ENCODE results near the gene DAPK2. TPM values are rescaled to one million over a fixed set of nuclear protein-coding genes. Genes with fewer than 3 reads are reported as not detected.

The DAPK2 gene
- total and polyA plus RNA-seq, 3 donors from 2014 or later: 3.6 to 7.7 (median 5.9) TPM

DNA sequence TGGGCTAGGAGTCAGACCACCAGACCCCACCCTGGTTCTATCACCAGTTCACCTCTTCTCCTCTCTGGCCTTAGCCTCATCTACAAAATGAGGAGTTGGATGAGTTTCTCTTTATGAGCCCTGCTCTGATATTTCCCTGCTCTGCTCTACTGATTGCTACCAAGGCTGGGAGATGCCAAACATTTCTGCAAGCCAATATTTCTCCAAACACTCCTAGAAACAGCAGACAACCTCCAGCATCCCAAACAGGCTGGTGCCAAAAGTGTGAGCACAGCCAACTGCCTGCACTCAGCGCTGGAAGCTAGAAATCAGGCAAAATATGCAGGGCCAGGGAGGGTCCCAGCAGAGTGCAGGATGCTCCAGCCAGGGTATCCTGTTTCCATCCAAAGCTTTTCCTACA, 10.8 kb downstream of the DAPK2 start:
- TF ChIP-seq POLR2A (IDR thresholded peaks at IDR 0.05): no peak
- TF ChIP-seq, protein P1, sequence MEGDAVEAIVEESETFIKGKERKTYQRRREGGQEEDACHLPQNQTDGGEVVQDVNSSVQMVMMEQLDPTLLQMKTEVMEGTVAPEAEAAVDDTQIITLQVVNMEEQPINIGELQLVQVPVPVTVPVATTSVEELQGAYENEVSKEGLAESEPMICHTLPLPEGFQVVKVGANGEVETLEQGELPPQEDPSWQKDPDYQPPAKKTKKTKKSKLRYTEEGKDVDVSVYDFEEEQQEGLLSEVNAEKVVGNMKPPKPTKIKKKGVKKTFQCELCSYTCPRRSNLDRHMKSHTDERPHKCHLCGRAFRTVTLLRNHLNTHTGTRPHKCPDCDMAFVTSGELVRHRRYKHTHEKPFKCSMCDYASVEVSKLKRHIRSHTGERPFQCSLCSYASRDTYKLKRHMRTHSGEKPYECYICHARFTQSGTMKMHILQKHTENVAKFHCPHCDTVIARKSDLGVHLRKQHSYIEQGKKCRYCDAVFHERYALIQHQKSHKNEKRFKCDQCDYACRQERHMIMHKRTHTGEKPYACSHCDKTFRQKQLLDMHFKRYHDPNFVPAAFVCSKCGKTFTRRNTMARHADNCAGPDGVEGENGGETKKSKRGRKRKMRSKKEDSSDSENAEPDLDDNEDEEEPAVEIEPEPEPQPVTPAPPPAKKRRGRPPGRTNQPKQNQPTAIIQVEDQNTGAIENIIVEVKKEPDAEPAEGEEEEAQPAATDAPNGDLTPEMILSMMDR (IDR thresholded peaks at IDR 0.05): no peak
- no peaks in the 10 kb centered on the region for H3K4me1 ChIP-seq
- 56 to 73% methylated on average over 1 of the region's 1 CpG for WGBS, 2 donors
- H3K9me3 ChIP-seq: no peaks in the 10 kb centered on the region
- no peaks in the 10 kb centered on the region for H3K36me3 ChIP-seq (ENCODE audit: low read depth, missing control alignments)
- H3K27me3 ChIP-seq: no peaks in the 10 kb centered on the region
- no peak overlapping the region for H3K4me3 ChIP-seq
- DNase-seq: no peak
- H3K27ac ChIP-seq: no peak overlapping the region
- intact Hi-C loops (cut with DNase I; ENCODE audit: low total_unique reads): no loop called here

DNA sequence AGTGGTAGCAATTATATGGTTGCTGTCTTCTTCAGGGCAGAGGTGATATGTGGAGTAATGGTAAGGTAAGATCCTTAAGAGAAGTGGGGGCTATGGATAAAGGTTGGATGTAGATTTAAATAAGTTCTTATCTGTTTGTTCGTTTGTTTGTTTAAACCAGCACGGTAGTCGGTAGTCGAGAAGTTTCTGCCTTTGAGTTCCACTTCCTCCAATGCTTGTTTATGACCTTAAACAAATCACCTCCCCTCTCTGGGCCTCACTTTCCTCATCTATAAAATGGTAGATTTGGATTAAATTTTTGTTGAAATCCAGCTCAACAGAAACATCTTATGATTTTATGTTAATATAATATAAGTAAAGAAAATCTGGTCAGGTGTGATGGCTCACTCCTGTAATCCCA, 11.8 kb downstream of the DAPK2 start:
- no peak for DNase-seq
- no peaks in the 10 kb centered on the region for H3K9me3 ChIP-seq
- WGBS, 2 donors: 52 to 61% methylated on average over 4 of the region's 4 CpGs
- intact Hi-C loops (cut with DNase I; ENCODE audit: low total_unique reads): no loop called here
- no peak overlapping the region for H3K27ac ChIP-seq
- no peaks in the 10 kb centered on the region for H3K36me3 ChIP-seq (ENCODE audit: low read depth, missing control alignments)
- no peaks in the 10 kb centered on the region for H3K4me1 ChIP-seq
- no peak overlapping the region for H3K4me3 ChIP-seq
- H3K27me3 ChIP-seq: no peaks in the 10 kb centered on the region
- TF ChIP-seq, protein P1 (IDR thresholded peaks at IDR 0.05): no peak
- TF ChIP-seq POLR2A (IDR thresholded peaks at IDR 0.05): no peak

DNA sequence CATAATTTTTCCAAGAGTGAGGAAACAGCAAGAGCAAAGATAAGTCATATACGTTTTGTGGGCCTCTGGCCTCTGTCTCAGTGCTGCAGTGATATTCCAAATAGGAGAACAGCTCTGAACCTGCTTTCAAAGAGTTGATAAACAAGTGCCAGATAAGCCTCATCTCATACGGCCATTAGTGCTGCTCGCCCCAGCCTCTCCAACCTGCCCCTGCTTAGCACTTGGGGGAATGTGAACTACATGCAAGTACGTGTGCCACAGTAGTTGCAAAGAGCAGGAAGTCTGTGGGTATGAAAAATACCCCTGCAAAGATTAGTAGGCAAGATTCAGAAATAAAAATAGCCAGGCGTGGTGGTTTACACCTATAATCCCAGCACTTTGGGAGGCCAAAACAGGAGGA, 14.0 kb downstream of the DAPK2 start:
- no peaks in the 10 kb centered on the region for H3K36me3 ChIP-seq (ENCODE audit: low read depth, missing control alignments)
- H3K4me1 ChIP-seq: no peaks in the 10 kb centered on the region
- intact Hi-C loops (cut with DNase I; ENCODE audit: low total_unique reads): no loop called here
- no peak for TF ChIP-seq POLR2A (IDR thresholded peaks at IDR 0.05)
- TF ChIP-seq, protein P1 (IDR thresholded peaks at IDR 0.05): no peak
- H3K4me3 ChIP-seq: no peak overlapping the region
- H3K27me3 ChIP-seq: no peaks in the 10 kb centered on the region
- DNase-seq: no peak
- H3K9me3 ChIP-seq: no peaks in the 10 kb centered on the region
- H3K27ac ChIP-seq: no peak overlapping the region
- 75 to 85% methylated on average over 5 of the region's 5 CpGs for WGBS, 2 donors

DNA sequence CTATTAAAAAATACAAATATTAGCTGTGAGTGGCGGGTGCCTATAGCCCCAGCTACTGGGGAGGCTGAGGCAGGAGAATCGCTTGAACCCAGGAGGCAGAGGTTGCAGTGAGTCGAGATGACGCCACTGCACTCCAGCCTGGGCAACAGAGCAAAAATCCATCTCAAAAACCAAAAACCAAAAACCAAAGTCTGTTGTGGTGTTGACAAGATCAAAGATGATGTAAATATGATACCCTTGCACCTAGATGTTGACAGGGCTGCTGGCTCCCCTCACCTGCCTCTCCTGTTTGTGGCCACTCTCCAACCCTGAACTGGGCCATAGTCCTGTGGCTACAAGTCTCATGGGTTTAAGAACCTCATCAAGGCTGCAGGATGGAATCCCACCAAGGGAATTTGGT, 16.2 kb downstream of the DAPK2 start:
- Histone ChIP-seq H3K4me3 (no peak overlapping the region), H3K27ac (no peak overlapping the region), H3K4me1 (no peaks in the 10 kb centered on the region), H3K27me3 (no peaks in the 10 kb centered on the region), H3K36me3 (ENCODE audit: low read depth, missing control alignments) (no peaks in the 10 kb centered on the region), H3K9me3 (no peaks in the 10 kb centered on the region)
- intact Hi-C loops (cut with DNase I; ENCODE audit: low total_unique reads): no loop called here
- DNase-seq: no peak
- no peak for TF ChIP-seq POLR2A (IDR thresholded peaks at IDR 0.05)
- TF ChIP-seq, protein P1 (IDR thresholded peaks at IDR 0.05): no peak
- 93 to 96% methylated on average over 4 of the region's 4 CpGs for WGBS, 2 donors

DNA sequence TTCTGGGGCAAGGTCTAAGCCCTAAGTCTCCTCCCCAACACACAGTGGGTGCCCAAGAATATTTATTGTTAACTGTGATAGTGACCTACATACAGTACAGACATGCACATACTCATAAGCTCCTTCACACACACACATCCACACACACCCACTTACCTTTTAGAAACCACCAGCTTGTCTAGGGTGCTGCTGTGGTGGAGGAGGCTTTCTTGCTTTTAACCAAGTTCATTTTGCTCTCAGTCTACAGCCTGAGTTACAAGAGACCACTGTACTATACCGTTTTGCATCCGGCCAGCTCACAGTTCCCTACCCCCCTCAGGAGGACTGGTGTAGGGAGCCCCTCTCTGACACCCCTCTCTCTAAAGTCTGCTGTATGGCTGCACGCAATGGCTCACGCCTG, 16.7 kb downstream of the DAPK2 start:
- no peak for DNase-seq
- TF ChIP-seq, protein P1 (IDR thresholded peaks at IDR 0.05): no peak
- no peak for TF ChIP-seq POLR2A (IDR thresholded peaks at IDR 0.05)
- no peaks in the 10 kb centered on the region for H3K9me3 ChIP-seq
- WGBS, 2 donors: 96 to 98% methylated on average over 4 of the region's 4 CpGs
- H3K4me3 ChIP-seq: no peak overlapping the region
- H3K4me1 ChIP-seq: no peaks in the 10 kb centered on the region
- H3K36me3 ChIP-seq (ENCODE audit: low read depth, missing control alignments): no peaks in the 10 kb centered on the region
- no peak overlapping the region for H3K27ac ChIP-seq
- intact Hi-C loops (cut with DNase I; ENCODE audit: low total_unique reads): no loop called here
- no peaks in the 10 kb centered on the region for H3K27me3 ChIP-seq
